H9 (cell line): ENCODE results near the gene CCNG1. TPM values are rescaled to one million over a fixed set of nuclear protein-coding genes. Genes with fewer than 3 reads are reported as not detected.

Experiments
- DNase-seq: peaks from one replicate; pipeline ENCODE4 v3.0.0-alpha.2; 2017
- H2AFZ ChIP-seq: one replicate; pipeline ENCODE4 v1.6.1; 2013; ENCODE audit warnings: mild to moderate bottlenecking, low read length, control low read depth, moderate library complexity
- H2AK5ac ChIP-seq: 2 replicates; pipeline ENCODE4 v1.6.1; 2013; ENCODE audit warnings: low read length, control low read depth, mixed read lengths; ENCODE audit not compliant: insufficient read length
- H2BK120ac ChIP-seq: one replicate; pipeline ENCODE4 v1.6.1; 2013; ENCODE audit warnings: low read depth, mild to moderate bottlenecking, low read length, control low read depth, inconsistent platforms; ENCODE audit not compliant: poor library complexity, severe bottlenecking
- H2BK12ac ChIP-seq: 2 replicates; pipeline ENCODE4 v1.6.1; 2013; ENCODE audit warnings: low read length, control low read depth, mixed read lengths, low read depth; ENCODE audit not compliant: insufficient read length
- H2BK15ac ChIP-seq: 2 replicates; pipeline ENCODE4 v1.6.1; 2013; ENCODE audit warnings: low read depth, low read length, control low read depth
- H2BK20ac ChIP-seq: one replicate; pipeline ENCODE4 v1.6.1; 2013; ENCODE audit warnings: low read depth, mild to moderate bottlenecking, low read length, control low read depth, inconsistent platforms; ENCODE audit not compliant: poor library complexity, severe bottlenecking
- H2BK5ac ChIP-seq: 2 replicates; pipeline ENCODE4 v1.6.1; 2013; ENCODE audit warnings: low read length, control low read depth, mixed read lengths; ENCODE audit not compliant: insufficient read length
- H3K14ac ChIP-seq: 2 replicates; pipeline ENCODE4 v1.6.1; 2013; ENCODE audit warnings: low read length, control low read depth; ENCODE audit not compliant: insufficient read depth
- H3K18ac ChIP-seq: 2 replicates; pipeline ENCODE4 v1.6.1; 2013; ENCODE audit warnings: low read depth, mild to moderate bottlenecking, mixed read lengths, low read length, control low read depth; ENCODE audit not compliant: insufficient read length
- H3K23ac ChIP-seq: 2 replicates; pipeline ENCODE4 v1.6.1; 2013; ENCODE audit warnings: low read length, control low read depth, mixed read lengths, low read depth; ENCODE audit not compliant: insufficient read length
- H3K23me2 ChIP-seq: 2 replicates; pipeline ENCODE4 v1.6.1; 2013; ENCODE audit warnings: low read depth, mild to moderate bottlenecking, mixed read lengths, low read length, control low read depth; ENCODE audit not compliant: insufficient read length, poor library complexity, severe bottlenecking
- H3K27ac ChIP-seq: 2 replicates; pipeline ENCODE4 v1.5.1; 2013; ENCODE audit warnings: low read length, control low read depth, mixed read lengths, low read depth; ENCODE audit not compliant: insufficient read length
- H3K27me3 ChIP-seq: 2 replicates; pipeline ENCODE4 v1.6.1; 2013; ENCODE audit warnings: low read length, control low read depth, inconsistent platforms; ENCODE audit not compliant: insufficient read depth
- H3K4ac ChIP-seq: 2 replicates; pipeline ENCODE4 v1.6.1; 2013; ENCODE audit warnings: low read depth, mild to moderate bottlenecking, control low read depth, inconsistent platforms, low read length, moderate library complexity
- H3K4me1 ChIP-seq: 2 replicates; pipeline ENCODE4 v1.6.1; 2013; ENCODE audit warnings: low read length, control low read depth, inconsistent platforms; ENCODE audit not compliant: insufficient read depth
- H3K4me2 ChIP-seq: 2 replicates; pipeline ENCODE4 v1.6.1; 2013; ENCODE audit warnings: low read length, control low read depth, mixed read lengths; ENCODE audit not compliant: insufficient read length, insufficient read depth
- H3K56ac ChIP-seq: 2 replicates; pipeline ENCODE4 v1.6.1; 2013; ENCODE audit warnings: low read depth, mild to moderate bottlenecking, mixed read lengths, low read length, control low read depth; ENCODE audit not compliant: insufficient read length
- H3K79me1 ChIP-seq: 2 replicates; pipeline ENCODE4 v1.6.1; 2013; ENCODE audit warnings: low read depth, mild to moderate bottlenecking, moderate library complexity, low read length, control low read depth, inconsistent platforms; ENCODE audit not compliant: insufficient read depth, poor library complexity, severe bottlenecking
- H3K79me2 ChIP-seq: 2 replicates; pipeline ENCODE4 v1.6.1; 2013; ENCODE audit warnings: low read length, control low read depth, inconsistent platforms; ENCODE audit not compliant: insufficient read depth
- H3K9ac ChIP-seq: 2 replicates; pipeline ENCODE4 v1.6.1; 2013; ENCODE audit warnings: low read length, control low read depth, mixed read lengths; ENCODE audit not compliant: insufficient read length; ENCODE audit errors: extremely low read depth
- H3K9me3 ChIP-seq: one replicate; pipeline ENCODE4 v1.6.1; 2013; ENCODE audit warnings: low read depth, low read length, inconsistent platforms; ENCODE audit not compliant: control insufficient read depth
- H3T11ph ChIP-seq: one replicate; pipeline ENCODE4 v1.6.1; 2013; ENCODE audit warnings: mild to moderate bottlenecking, low read length, control low read depth, inconsistent platforms
- H4K20me1 ChIP-seq: one replicate; pipeline ENCODE4 v1.6.1; 2013; ENCODE audit not compliant: control insufficient read depth, insufficient read length, insufficient read depth
- H4K5ac ChIP-seq: 2 replicates; pipeline ENCODE4 v1.6.1; 2013; ENCODE audit warnings: low read depth, mild to moderate bottlenecking, mixed read lengths, low read length, control low read depth; ENCODE audit not compliant: insufficient read length
- H4K8ac ChIP-seq: replicated peaks from 2 replicates; pipeline ENCODE4 v1.6.1; 2013; ENCODE audit warnings: low read length, control low read depth, mixed read lengths, low read depth; ENCODE audit not compliant: insufficient read length
- H4K91ac ChIP-seq: 2 replicates; pipeline ENCODE4 v1.6.1; 2013; ENCODE audit warnings: low read depth, mild to moderate bottlenecking, moderate library complexity, mixed read lengths, low read length, control low read depth; ENCODE audit not compliant: insufficient read length
- H3K27ac Mint-ChIP-seq, 3 experiments: 2 replicates in 2 of 3; 3 replicates in 1 of 3; pipeline ENCODE4 v1.8.0; 2020 to 2021; ENCODE audit warnings: mixed read lengths in 3 of 3, mild to moderate bottlenecking in 1 of 3, moderate library complexity in 1 of 3
- H3K27me3 Mint-ChIP-seq: 2 replicates; pipeline ENCODE4 v1.8.0; 2021; ENCODE audit warnings: low read depth, mild to moderate bottlenecking, moderate library complexity, mixed read lengths
- H3K36me3 Mint-ChIP-seq, 3 experiments: 2 replicates in 2 of 3; 3 replicates in 1 of 3; pipeline ENCODE4 v1.8.0; 2020 to 2021; ENCODE audit warnings: low read depth in 3 of 3, mixed read lengths in 3 of 3; ENCODE audit not compliant: insufficient read depth in 1 of 3
- H3K4me1 Mint-ChIP-seq, 2 experiments: 2 replicates each; pipeline ENCODE4 v1.8.0; 2020; ENCODE audit warnings: mixed read lengths in 2 of 2
- H3K4me3 Mint-ChIP-seq, 2 experiments: 2 replicates in 1 of 2; 3 replicates in 1 of 2; pipeline ENCODE4 v1.8.0; 2020 to 2021; ENCODE audit warnings: mild to moderate bottlenecking in 2 of 2, mixed read lengths in 2 of 2, moderate library complexity in 1 of 2
- H3K9me3 Mint-ChIP-seq, 2 experiments: 2 replicates in 1 of 2; 3 replicates in 1 of 2; pipeline ENCODE4 v1.8.0; 2020; ENCODE audit warnings: mild to moderate bottlenecking in 2 of 2, mixed read lengths in 2 of 2, moderate library complexity in 1 of 2
- WGBS: extraction: QIAGEN DNeasy Blood & Tissue Kit; methylation state at CpG from one replicate; pipeline ENCODE4 v1.1.7; 2013; ENCODE audit warnings: missing lambda C conversion rate, low lambda C conversion rate, mixed read lengths; ENCODE audit not compliant: insufficient read length; ENCODE audit errors: extremely low coverage; 5-methylcytosine and 5-hydroxymethylcytosine counted together
- total RNA-seq: library from RNA; stranded (reverse); gene quantifications from 2 replicates; pipeline ENCODE4 v1.2.1, GENCODE V29; 2021
- TF ChIP-seq, protein P1 (sequence below): fragments of 200-600 bp; sonication (generic); conservative IDR thresholded peaks from 3 replicates; pipeline ENCODE4 v1.8.0; 2021; ENCODE audit warnings: antibody characterized with exemption, mild to moderate bottlenecking

Gene CCNG1
- total RNA-seq, 1 experiment from 2014 or later, result 521 TPM

DNA sequence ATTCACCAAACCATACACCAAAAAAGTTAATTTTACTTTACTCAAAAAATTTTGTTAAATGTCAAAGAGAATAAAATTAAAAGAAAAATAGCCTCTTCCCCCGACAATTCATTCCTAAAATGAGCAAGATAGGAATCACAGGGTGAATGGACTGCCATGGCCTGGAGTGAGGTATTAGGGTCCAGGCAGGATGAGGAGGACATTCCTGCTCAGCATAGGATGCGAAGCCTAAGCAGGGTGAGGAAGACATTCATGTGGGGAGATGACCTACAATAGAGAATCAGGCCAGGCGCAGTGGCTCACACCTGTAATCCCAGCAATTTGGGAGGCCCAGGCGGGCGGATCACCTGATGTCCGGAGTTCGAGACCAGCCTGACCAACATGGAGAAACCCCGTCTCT, 14.1 kb downstream of the CCNG1 start:
- H4K8ac ChIP-seq, result no peak overlapping the region

More for the DNA sequence above, 14.1 kb downstream of the CCNG1 start:
- peaks cover 2 to 8% of the 10 kb centered on the region in 2 experiments for H3K4me1 Mint-ChIP-seq
- no peak for DNase-seq
- Histone ChIP-seq H4K5ac (no peak overlapping the region), H3K23me2 (no peaks in the 10 kb centered on the region), H3K23ac (no peak overlapping the region), H3K27me3 (no peaks in the 10 kb centered on the region), H3K79me1 (no peaks in the 10 kb centered on the region), H3K9ac (no peak overlapping the region), H3K4me2 (no peak overlapping the region), H2AFZ (no peak overlapping the region), H2AK5ac (no peak overlapping the region), H4K20me1 (no peaks in the 10 kb centered on the region), H2BK15ac (no peak overlapping the region), H3K14ac (no peak overlapping the region), H3K79me2 (no peaks in the 10 kb centered on the region), H3K18ac (no peak overlapping the region), H3K9me3 (no peaks in the 10 kb centered on the region), H3K4ac (no peak overlapping the region), H4K91ac (no peak overlapping the region), H2BK12ac (no peak overlapping the region), H2BK5ac (no peak overlapping the region), H3K27ac (no peak overlapping the region), H2BK20ac (no peak overlapping the region), H3K4me1 (no peaks in the 10 kb centered on the region), H3T11ph (no peak overlapping the region), H2BK120ac (no peak overlapping the region), H3K56ac (no peak overlapping the region)
- peaks cover 43 to 60% (median 56%) of the 10 kb centered on the region in 3 experiments for H3K36me3 Mint-ChIP-seq
- no CpG with 5 or more reads among the region's 8 CpGs for WGBS
- TF ChIP-seq, protein P1, sequence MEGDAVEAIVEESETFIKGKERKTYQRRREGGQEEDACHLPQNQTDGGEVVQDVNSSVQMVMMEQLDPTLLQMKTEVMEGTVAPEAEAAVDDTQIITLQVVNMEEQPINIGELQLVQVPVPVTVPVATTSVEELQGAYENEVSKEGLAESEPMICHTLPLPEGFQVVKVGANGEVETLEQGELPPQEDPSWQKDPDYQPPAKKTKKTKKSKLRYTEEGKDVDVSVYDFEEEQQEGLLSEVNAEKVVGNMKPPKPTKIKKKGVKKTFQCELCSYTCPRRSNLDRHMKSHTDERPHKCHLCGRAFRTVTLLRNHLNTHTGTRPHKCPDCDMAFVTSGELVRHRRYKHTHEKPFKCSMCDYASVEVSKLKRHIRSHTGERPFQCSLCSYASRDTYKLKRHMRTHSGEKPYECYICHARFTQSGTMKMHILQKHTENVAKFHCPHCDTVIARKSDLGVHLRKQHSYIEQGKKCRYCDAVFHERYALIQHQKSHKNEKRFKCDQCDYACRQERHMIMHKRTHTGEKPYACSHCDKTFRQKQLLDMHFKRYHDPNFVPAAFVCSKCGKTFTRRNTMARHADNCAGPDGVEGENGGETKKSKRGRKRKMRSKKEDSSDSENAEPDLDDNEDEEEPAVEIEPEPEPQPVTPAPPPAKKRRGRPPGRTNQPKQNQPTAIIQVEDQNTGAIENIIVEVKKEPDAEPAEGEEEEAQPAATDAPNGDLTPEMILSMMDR, result no peak
- no peak overlapping the region for H3K4me3 Mint-ChIP-seq
- no peaks in the 10 kb centered on the region for H3K27me3 Mint-ChIP-seq
- no peak overlapping the region; a peak in 1 of 7 replicates for H3K27ac Mint-ChIP-seq
- H3K9me3 Mint-ChIP-seq, result no peaks in the 10 kb centered on the region
